NOMO-1 treated with dmso at 0.1 percent for 144 hours (cell line): Measurements from ENCODE around the gene PPP2R5C.
A peak's percentile ranks its signal among the peaks of the same experiment; 100 is the strongest.

ENCODE experiments used
- DNase-seq: peaks from one replicate; lab custom pipeline; 2025; ENCODE audit not compliant: unreplicated experiment; lab: John Stamatoyannopoulos, UW

Gene PPP2R5C

GRCh38 chr14:101909371-101910096 lies 148.0 kb downstream of the PPP2R5C start:
- DNase-seq, result no peak

DNA sequence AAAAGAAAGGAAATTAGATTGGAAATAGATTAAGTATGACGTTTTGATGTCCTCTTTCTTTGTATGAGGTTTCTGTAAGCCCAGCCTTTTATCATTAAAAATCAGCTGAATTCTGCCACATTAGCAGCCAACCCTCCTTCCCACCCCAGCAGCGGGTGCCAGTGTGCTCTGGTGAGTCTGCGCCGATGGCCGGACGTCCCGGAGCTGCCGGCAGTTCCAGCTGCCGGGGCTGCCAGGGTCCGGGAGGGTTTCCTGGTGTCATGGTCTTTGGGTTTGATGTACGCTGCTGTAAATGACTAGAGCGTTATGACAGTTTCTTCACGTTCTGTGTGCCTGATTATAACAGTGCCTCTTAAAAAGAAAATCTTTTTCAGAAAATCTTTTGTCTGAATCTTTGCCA lies 151.3 kb downstream of the PPP2R5C start:
- no peak for DNase-seq

DNA sequence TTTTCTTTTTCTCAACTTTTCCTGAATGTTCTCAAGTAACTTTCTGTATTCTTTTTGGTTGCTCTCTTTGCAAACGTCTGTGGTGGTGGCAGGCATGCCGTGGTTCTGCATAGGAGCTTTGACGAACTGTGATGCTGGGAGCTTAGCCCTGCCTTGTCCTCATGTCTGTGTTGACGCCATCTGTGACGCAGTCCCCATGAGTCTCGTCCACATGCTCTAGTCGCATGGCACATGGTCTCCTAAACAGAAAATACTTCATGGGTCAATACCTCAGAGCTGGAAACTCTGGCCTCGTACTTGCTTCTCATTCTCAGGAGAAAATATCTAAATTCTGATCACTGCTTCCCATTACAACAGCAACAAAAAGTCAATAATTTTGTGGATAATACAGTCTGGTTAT lies 152.6 kb downstream of the PPP2R5C start:
- no peak for DNase-seq

DNA sequence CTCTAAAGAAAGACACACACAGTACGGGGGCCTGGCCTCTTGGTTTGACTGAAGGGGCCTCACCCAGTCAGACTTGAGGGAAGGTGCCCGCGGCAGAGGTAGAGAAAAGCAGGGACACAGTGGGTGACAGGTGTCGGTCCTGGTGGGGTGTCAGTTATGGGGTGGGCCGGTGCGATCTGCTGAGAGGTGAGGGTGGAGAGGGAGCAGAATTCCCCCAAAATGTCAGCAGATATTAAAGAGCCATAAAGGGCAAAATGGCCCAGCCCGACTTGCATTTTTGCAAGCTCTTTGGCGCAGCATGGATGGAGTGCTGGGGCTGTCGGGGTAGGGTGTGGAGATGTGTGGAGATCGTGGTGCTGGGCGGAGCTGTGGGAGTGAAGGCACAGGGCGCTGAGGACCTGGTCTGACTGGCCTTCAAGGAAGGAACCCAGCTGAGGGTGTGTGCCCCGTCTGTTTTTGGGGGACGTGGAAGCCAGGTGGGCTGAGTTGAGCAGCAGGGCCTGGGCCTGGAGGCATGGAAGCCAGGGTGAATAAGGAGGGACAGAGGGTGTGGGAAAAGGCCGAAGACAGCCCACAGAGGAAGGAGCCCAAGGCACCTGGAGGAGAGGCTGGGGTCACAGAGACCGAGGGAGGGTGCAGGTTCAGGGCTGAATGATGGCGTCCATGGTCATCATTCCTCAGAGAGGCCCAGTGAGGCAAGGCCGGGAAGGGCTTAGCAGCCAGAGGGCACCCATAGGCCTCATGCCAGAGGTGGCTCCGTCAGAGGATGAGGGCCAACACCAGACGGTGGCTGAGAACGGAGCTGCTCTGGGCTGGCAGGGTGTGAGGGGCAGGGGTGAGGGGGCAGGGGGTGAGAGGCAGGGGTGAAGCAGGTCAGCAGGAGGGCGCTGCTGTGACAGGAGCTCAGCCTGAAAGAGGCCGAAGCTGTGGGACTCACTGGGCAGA lies 154.6 kb downstream of the PPP2R5C start:
- DNase-seq, result no peak

- DNase-seq, result no peak
These were observed 155.4 kb downstream of the PPP2R5C start for GRCh38 chr14:101916816-101917412.

DNA sequence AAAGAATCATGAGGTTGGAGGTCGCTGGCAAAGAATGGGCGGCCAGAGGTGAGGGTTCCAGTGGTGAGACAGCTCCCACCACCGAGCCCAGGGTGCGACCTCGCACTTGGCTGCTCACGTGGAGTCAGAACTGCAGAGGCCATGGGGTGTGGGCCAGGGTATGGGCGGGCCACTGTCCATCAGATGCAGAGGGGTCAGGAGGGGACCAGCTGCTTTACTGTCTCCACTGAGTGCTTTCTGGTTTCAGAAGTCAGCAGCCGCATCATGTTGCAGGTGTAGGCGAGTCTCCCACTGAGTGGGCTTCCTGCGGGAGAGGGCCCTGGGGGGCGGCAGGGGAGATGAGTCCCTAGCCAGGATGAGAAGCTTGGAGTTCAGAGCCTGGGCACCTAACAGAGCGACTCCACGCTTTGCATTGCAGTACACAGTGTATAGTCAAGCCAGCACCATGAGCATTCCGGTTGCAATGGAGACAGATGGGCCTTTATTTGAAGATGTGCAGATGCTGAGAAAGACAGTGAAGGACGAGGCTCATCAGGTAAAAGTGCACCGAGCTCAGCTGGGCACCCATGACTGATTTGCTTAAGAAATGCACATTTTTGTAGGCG lies 156.0 kb downstream of the PPP2R5C start:
- DNase-seq, result no peak

- DNase-seq, result no peak
These were observed 156.8 kb downstream of the PPP2R5C start for GRCh38 chr14:101918065-101918989.

- DNase-seq, result no peak
These were observed 158.8 kb downstream of the PPP2R5C start for GRCh38 chr14:101920271-101920670.

DNA sequence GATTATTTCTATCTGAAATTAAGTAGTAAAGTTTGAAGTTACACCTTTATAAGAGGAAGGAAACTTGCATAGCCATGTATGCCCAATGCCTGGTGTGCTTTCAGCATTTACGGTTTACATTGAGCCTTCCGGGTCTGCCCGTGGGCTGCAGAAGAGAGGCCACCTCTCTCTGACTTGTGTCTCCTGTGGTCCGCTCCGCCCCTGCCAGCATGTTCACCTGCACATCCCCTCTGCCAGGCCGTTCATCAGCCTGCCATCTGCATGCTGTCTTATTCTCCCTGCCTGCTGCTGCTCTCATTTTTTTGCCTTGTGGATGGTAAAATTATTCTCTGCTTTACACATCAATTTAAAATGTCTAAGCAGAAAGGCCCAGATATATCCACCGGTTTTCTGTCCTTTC lies 161.4 kb downstream of the PPP2R5C start:
- no peak for DNase-seq

GRCh38 chr14:101925152-101925551 lies 163.6 kb downstream of the PPP2R5C start:
- DNase-seq, result no peak

GRCh38 chr14:101926085-101926484 lies 164.6 kb downstream of the PPP2R5C start:
- DNase-seq, result no peak

- DNase-seq, result no peak
These were observed 165.1 kb downstream of the PPP2R5C start for GRCh38 chr14:101926620-101927019.

GRCh38 chr14:101927859-101928258 lies 166.3 kb downstream of the PPP2R5C start:
- DNase-seq, result peak; percentile 46

GRCh38 chr14:101928415-101928841 lies 166.9 kb downstream of the PPP2R5C start:
- no peak for DNase-seq

DNA sequence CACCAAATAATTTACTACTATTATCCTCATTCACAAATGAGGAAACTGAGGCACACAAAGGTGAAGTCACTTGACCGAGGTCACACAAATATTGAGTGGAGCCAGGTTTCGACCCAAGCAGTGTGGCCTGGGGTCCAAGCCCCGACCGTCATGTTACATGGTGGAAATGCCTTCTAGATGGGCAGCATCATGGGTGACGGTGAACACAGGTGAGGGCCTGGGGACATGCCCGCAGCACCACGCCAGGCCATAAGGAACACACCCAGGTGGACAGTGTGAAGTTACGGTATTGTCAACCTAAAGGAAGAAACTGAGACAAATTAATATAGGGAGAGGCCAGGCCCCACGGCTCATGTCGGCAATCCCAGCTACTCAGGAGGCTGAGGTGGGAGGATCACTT lies 167.6 kb downstream of the PPP2R5C start:
- DNase-seq, result no peak

DNA sequence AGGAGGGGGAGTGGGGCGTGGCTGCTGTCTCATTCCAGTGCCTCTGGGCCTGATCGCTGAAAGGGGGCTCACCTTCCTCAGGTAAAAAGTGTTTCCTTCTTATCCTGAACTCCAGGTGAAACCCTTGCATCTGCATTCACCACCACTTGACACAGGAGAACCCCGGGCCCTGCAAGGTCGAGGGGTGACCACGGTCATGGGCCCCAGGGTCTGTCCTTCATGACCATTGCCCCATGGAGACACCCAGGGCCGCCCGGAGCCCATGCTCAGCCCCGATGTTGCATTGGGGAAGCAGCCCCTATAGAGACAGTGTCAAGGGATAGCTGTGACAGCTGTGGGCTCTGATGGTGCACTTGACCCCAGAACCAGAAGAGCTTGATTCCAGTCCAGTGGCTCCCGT lies 168.4 kb downstream of the PPP2R5C start:
- no peak for DNase-seq

DNA sequence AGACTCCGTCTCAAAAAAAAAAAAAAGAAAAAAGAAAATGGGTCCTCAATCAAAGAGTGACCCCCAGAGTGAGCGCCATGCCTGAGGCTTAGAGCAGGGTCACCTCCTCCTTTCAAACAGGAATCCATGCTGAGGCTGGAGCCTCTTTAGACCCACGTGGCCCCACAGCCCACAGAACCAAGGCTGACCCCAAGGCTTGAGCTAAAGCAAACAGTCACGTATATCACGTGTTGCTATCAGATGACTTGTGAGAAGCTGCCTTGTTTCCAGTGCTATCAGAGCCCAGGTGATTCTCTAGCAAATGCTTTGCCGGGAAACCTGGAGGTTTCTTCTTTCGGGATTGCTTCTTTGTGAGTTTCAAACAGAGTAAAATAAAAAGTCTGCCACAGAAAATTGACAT lies 171.2 kb downstream of the PPP2R5C start:
- no peak for DNase-seq

DNA sequence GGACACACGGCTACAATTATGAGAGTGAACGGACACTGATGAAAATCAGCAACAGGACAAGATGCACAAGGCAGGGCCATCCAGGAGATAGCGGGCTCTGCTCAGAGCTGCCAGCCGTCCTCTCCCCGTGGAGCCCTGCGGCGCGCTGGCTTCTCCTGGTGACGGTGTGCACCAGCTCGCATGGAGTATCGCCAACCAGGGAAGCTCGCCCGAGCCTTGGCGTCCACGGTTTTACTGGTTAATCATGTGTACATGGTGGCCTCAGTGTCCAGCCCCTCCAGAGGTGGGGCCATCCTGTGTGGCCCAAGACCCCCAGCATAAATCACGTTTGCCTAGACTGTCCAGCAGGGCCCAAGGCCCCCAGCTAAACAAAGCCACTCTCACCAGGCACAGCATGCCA lies 171.7 kb downstream of the PPP2R5C start:
- no peak for DNase-seq

DNA sequence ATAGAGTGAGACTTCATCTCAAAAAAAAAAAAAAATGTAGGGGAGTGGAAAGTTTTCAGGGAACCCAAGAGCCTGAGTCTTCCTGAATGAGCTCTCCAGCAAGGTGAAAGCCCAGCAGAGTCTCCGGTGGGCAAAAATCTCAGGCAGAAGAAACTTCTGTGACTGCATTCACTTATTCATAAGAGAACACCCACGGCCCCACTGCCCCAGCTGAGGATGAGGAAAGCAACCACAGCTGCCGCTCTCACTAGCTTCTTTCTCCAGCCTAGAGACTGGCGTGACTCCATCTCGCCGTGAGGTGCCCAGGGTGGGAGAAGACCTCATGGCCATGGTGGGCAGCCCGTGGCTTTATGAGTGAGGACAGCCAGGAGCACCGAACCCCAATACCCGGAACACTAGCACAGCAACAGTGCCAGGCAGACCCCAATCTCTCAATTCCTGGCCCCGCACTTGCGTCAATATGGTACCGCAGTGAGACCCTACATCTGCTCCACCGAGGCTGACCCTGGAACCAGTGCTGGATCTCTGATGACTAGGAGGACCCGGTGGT lies 173.2 kb downstream of the PPP2R5C start:
- no peak for DNase-seq
